HG03575 (cell line): ENCODE measurements around the gene CSNK1E.

Experiments used
- ATAC-seq: cut with Tn5 transposase; IDR thresholded peaks from one replicate; pipeline ENCODE4 v1.9.1; 2021; ENCODE audit not compliant: unreplicated experiment, insufficient number of reproducible peaks, low FRiP score; ENCODE audit errors: extremely low read depth

CSNK1E gene

GRCh38 chr22:38338772-38339379 is 21.6 kb upstream of the CSNK1E start:
- no peak for ATAC-seq

GRCh38 chr22:38336699-38337098 is 19.5 kb upstream of the CSNK1E start:
- no peak for ATAC-seq

- ATAC-seq, result no peak
These were observed 17.8 kb upstream of the CSNK1E start for GRCh38 chr22:38335077-38335476.

GRCh38 chr22:38327805-38328204 is 10.6 kb upstream of the CSNK1E start:
- no peak for ATAC-seq

GRCh38 chr22:38327396-38327795 is 10.2 kb upstream of the CSNK1E start:
- no peak for ATAC-seq

- no peak for ATAC-seq
These were observed 8.4 kb upstream of the CSNK1E start for GRCh38 chr22:38325587-38325986.

- no peak for ATAC-seq
These were observed 3.6 kb upstream of the CSNK1E start for GRCh38 chr22:38320605-38321402.

- no peak for ATAC-seq
These were observed 1.9 kb upstream of the CSNK1E start for GRCh38 chr22:38318792-38319773.

GRCh38 chr22:38317995-38318715 is 922 bp upstream of the CSNK1E start:
- ATAC-seq, result no peak

GRCh38 chr22:38316364-38317121 is 690 bp downstream of the CSNK1E start:
- ATAC-seq, result no peak

- no peak for ATAC-seq
These were observed 1.3 kb downstream of the CSNK1E start for GRCh38 chr22:38315823-38316363.

GRCh38 chr22:38314933-38315822 is 2.1 kb downstream of the CSNK1E start:
- no peak for ATAC-seq

GRCh38 chr22:38314051-38314932 is 2.9 kb downstream of the CSNK1E start:
- no peak for ATAC-seq

GRCh38 chr22:38313384-38313955 is 3.8 kb downstream of the CSNK1E start:
- no peak for ATAC-seq

- ATAC-seq, result no peak
These were observed 4.9 kb downstream of the CSNK1E start for GRCh38 chr22:38312261-38312800.

- ATAC-seq, result no peak
These were observed 6.0 kb downstream of the CSNK1E start for GRCh38 chr22:38311323-38311620.
